Measurements from ENCODE around the gene FMN1. TPM values are rescaled to one million over a fixed set of nuclear protein-coding genes. Genes with fewer than 3 reads are reported as not detected.
A peak's percentile ranks its signal among the peaks of the same experiment; 100 is the strongest.

The FMN1 gene
- total and polyA plus RNA-seq, 7 experiments from 2014 or later, result 0.02 to 32.2 (median 1.0) TPM; not detected in 1

DNA sequence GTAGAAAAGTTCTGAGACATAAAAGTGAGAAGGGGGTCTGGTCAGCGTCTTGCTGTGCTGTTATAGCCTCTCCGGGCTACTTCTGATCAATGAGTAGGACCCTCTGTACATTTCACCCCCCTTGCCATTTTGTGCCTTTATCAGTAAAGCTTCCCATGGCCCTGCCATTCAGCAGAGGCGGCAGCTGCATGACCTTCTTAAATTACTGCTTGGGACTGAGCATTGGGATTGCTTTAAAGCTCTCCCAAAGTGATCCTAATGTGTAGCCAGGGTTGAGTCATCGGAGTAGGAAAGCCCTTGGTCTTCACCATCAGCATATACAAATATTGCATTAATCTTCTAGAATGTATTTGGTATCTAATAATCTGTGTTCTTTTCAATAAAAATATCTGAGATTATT lies 70.2 kb downstream of the FMN1 start:
- H3K9me3 ChIP-seq (ENCODE audit: control insufficient read depth in 2 of 3, low read length in 3 of 3), result no peaks in the 10 kb centered on the region
- POLR2A ChIA-PET, result no interaction called here
- H3K36me3 ChIP-seq (ENCODE audit: control insufficient read depth in 2 of 3, insufficient read depth in 3 of 3, low read length in 3 of 3), result no peaks in the 10 kb centered on the region
- H3K36me3 Mint-ChIP-seq, result no peaks in the 10 kb centered on the region
- H3K27me3 ChIP-seq (ENCODE audit: control insufficient read depth in 2 of 2, insufficient read depth in 2 of 2, low read length in 2 of 2), result no peaks in the 10 kb centered on the region
- peak overlapping the region in 2 of 10 donors; percentile 16 to 30 for H3K4me3 Mint-ChIP-seq
- intact Hi-C loops (cut with micrococcal nuclease), result no loop called here
- H3K4me1 ChIP-seq (ENCODE audit: control insufficient read depth in 2 of 2, insufficient read depth in 2 of 2, low read length in 2 of 2), result peaks cover 0 to 20% of the 10 kb centered on the region in 2 donors
- DNase-seq, result no peak
- ATAC-seq, result no peak
- CTCF ChIA-PET, result interaction anchor here (1.4 kb wide), 1 partner anchor 8 kb away, joined by 5 read pairs; no protein-coding TSS in a partner anchor
- H3K9me3 Mint-ChIP-seq, result peaks cover 0 to 4% (median 0%) of the 10 kb centered on the region in 11 donors
- no peak overlapping the region for H3K4me3 ChIP-seq (ENCODE audit: low read length)
- peaks cover 10 to 52% (median 25%) of the 10 kb centered on the region in 7 donors for H3K4me1 Mint-ChIP-seq
- peak overlapping the region in 2 of 9 donors; percentile 1 to 57 for H3K27ac Mint-ChIP-seq
- peaks cover 0 to 5% (median 0%) of the 10 kb centered on the region in 5 donors for H3K27me3 Mint-ChIP-seq
- no peak overlapping the region for H3K27ac ChIP-seq (ENCODE audit: low read depth, low read length)

DNA sequence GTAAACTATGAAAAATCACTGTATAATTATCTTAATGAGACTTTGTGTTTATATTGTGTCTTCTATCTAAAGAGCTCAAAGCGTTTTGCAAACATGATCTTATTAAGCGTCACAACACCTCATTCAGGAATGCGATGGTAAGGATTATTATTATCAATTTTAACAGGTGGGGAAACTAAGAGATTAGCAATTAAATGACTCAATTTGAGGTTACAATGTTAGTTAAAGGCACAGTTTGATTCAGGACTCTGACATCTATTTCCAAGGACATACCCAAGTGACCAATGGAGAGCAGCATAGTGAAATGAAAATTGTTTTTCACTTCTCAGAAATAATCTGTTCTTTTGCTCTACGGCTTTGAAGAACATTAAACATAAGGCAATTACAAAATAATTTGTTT lies 74.6 kb downstream of the FMN1 start:
- H3K9me3 ChIP-seq (ENCODE audit: control insufficient read depth in 2 of 3, low read length in 3 of 3), result no peaks in the 10 kb centered on the region
- peaks cover 0 to 2% of the 10 kb centered on the region in 2 donors for H3K4me1 ChIP-seq (ENCODE audit: control insufficient read depth in 2 of 2, insufficient read depth in 2 of 2, low read length in 2 of 2)
- Mint-ChIP-seq H3K4me1 (peaks cover 0 to 16% (median 1%) of the 10 kb centered on the region in 7 donors), H3K9me3 (peaks cover 0 to 1% (median 0%) of the 10 kb centered on the region in 11 donors), H3K27ac (no peak overlapping the region), H3K4me3 (no peak overlapping the region), H3K27me3 (peaks cover 0 to 17% (median 7%) of the 10 kb centered on the region in 5 donors), H3K36me3 (no peaks in the 10 kb centered on the region)
- ChIA-PET POLR2A (no interaction called here), CTCF (no interaction called here)
- H3K27ac ChIP-seq (ENCODE audit: low read depth, low read length), result no peak overlapping the region
- no peaks in the 10 kb centered on the region for H3K27me3 ChIP-seq (ENCODE audit: control insufficient read depth in 2 of 2, insufficient read depth in 2 of 2, low read length in 2 of 2)
- H3K4me3 ChIP-seq (ENCODE audit: low read length), result no peak overlapping the region
- intact Hi-C loops (cut with micrococcal nuclease), result no loop called here
- ATAC-seq, result no peak
- no peaks in the 10 kb centered on the region for H3K36me3 ChIP-seq (ENCODE audit: control insufficient read depth in 2 of 3, insufficient read depth in 3 of 3, low read length in 3 of 3)
- DNase-seq, result no peak

DNA sequence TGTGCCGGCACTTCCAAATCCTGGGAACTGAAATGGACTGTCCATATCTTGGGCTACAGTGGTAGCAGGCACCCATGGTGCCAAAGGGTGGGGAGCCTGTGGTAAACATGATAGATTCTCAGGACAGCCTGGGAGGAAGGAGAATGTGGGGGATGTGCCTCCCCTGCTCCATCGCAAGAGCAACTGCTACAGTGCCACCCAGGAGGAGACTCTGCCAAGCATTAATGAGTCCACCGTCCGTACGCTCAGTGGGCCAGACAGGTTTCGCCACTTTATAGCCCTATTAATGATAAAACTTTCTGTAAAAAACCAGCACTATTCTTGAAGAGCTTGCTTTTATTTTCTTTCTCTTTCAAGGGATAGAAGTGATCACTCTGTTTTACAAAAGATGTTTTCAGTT lies 75.2 kb downstream of the FMN1 start:
- ATAC-seq (no peak), DNase-seq (no peak)
- Mint-ChIP-seq H3K27me3 (peaks cover 0 to 17% (median 7%) of the 10 kb centered on the region in 5 donors), H3K36me3 (no peaks in the 10 kb centered on the region), H3K27ac (no peak overlapping the region), H3K4me1 (peaks cover 0 to 10% (median 1%) of the 10 kb centered on the region in 7 donors), H3K4me3 (no peak overlapping the region), H3K9me3 (peaks cover 0 to 1% (median 0%) of the 10 kb centered on the region in 11 donors)
- H3K27me3 ChIP-seq (ENCODE audit: control insufficient read depth in 2 of 2, insufficient read depth in 2 of 2, low read length in 2 of 2), result no peaks in the 10 kb centered on the region
- intact Hi-C loops (cut with micrococcal nuclease), result no loop called here
- ChIA-PET CTCF (no interaction called here), POLR2A (no interaction called here)
- no peak overlapping the region for H3K27ac ChIP-seq (ENCODE audit: low read depth, low read length)
- H3K4me3 ChIP-seq (ENCODE audit: low read length), result no peak overlapping the region
- H3K36me3 ChIP-seq (ENCODE audit: control insufficient read depth in 2 of 3, insufficient read depth in 3 of 3, low read length in 3 of 3), result no peaks in the 10 kb centered on the region
- no peaks in the 10 kb centered on the region for H3K9me3 ChIP-seq (ENCODE audit: control insufficient read depth in 2 of 3, low read length in 3 of 3)
- H3K4me1 ChIP-seq (ENCODE audit: control insufficient read depth in 2 of 2, insufficient read depth in 2 of 2, low read length in 2 of 2), result no peaks in the 10 kb centered on the region

DNA sequence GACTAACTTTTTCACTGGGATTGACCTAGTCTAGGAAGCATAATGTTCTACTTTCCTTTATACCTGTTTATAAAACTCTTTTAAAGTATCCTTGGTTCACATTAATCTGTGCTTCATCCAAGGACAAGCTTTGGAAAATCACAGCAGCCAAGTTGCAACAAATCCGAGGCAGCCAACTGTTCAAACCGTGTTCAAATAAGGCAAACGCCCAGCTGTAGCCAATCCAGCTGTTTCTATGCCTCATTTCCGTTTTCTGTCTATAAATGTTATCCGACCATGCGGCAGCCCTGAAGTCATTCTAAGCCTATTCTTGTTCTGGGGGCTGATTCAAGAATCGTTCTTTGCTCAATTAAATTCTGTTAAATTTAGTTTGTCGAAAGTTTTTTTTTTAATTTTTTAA lies 78.3 kb downstream of the FMN1 start:
- Mint-ChIP-seq H3K4me1 (peaks cover 0 to 1% (median 0%) of the 10 kb centered on the region in 7 donors), H3K27me3 (peaks cover 0 to 17% (median 7%) of the 10 kb centered on the region in 5 donors), H3K36me3 (no peaks in the 10 kb centered on the region), H3K9me3 (no peaks in the 10 kb centered on the region), H3K4me3 (no peak overlapping the region), H3K27ac (no peak overlapping the region)
- intact Hi-C loops (cut with micrococcal nuclease), result no loop called here
- POLR2A ChIA-PET, result no interaction called here
- Histone ChIP-seq H3K4me3 (ENCODE audit: low read length) (no peak overlapping the region), H3K9me3 (ENCODE audit: control insufficient read depth in 2 of 3, low read length in 3 of 3) (no peaks in the 10 kb centered on the region), H3K4me1 (ENCODE audit: control insufficient read depth in 2 of 2, insufficient read depth in 2 of 2, low read length in 2 of 2) (no peaks in the 10 kb centered on the region), H3K36me3 (ENCODE audit: control insufficient read depth in 2 of 3, insufficient read depth in 3 of 3, low read length in 3 of 3) (no peaks in the 10 kb centered on the region), H3K27ac (ENCODE audit: low read depth, low read length) (no peak overlapping the region), H3K27me3 (ENCODE audit: control insufficient read depth in 2 of 2, insufficient read depth in 2 of 2, low read length in 2 of 2) (no peaks in the 10 kb centered on the region)
- ATAC-seq (no peak), DNase-seq (no peak)
- CTCF ChIA-PET, result no interaction called here

DNA sequence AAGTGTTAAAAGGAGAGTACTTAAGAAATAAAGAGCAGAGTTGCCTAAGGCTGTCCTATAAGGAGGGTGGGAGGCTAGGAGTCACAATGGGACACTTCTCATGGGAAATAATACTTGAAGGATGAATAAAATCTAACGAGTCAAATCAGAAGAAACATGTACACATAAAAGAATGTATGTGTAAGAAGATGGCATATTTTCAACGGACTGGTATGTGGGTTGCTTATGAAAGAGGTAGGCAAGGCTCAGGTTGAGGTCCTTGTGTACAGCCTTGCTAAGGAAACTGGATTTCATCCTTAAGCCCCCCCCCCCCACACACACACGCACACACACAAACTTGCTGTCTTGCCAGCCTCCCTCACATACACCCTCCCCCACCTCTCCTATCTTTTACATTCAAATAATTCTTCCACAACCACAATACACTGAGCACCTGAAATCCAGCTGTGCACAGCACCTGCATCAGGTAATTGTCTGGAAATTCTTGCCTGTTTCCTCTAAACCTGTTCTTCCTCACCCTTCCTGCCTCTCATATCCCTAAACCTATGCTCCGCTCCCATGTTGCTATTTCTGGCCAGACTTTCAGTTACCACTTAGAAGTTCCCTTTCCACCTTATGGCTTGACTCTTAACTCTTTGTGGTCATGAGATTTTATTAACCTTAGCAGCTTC lies 79.2 kb downstream of the FMN1 start:
- CTCF ChIA-PET, result no interaction called here
- intact Hi-C loops (cut with micrococcal nuclease), result no loop called here

DNA sequence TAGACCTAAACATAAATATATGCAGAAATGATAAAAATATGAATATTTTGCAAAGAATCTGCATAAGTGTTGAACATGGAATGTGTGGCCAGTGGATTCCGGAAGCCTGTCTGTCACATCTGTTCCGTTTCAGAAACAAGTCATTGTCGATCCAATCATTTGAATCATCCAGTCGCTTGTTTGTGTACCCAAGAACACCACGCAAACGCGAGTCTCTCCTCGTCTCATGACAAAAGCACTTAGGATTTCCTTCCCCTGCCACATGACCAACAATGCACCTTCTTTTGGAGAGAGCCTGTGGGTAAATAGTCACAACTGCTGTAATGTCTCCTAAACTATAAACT lies 80.2 kb downstream of the FMN1 start:
- CTCF ChIA-PET, result no interaction called here
- Mint-ChIP-seq H3K4me1 (peaks cover 0 to 1% (median 0%) of the 10 kb centered on the region in 7 donors), H3K27ac (no peak overlapping the region), H3K9me3 (peaks cover 0 to 3% (median 0%) of the 10 kb centered on the region in 11 donors), H3K4me3 (no peak overlapping the region), H3K36me3 (no peaks in the 10 kb centered on the region), H3K27me3 (peaks cover 0 to 13% (median 7%) of the 10 kb centered on the region in 5 donors)
- no peak overlapping the region for H3K4me3 ChIP-seq (ENCODE audit: low read length)
- POLR2A ChIA-PET, result no interaction called here
- H3K9me3 ChIP-seq (ENCODE audit: control insufficient read depth in 2 of 3, low read length in 3 of 3), result no peaks in the 10 kb centered on the region
- no peaks in the 10 kb centered on the region for H3K27me3 ChIP-seq (ENCODE audit: control insufficient read depth in 2 of 2, insufficient read depth in 2 of 2, low read length in 2 of 2)
- H3K36me3 ChIP-seq (ENCODE audit: control insufficient read depth in 2 of 3, insufficient read depth in 3 of 3, low read length in 3 of 3), result no peaks in the 10 kb centered on the region
- ATAC-seq (no peak), DNase-seq (no peak)
- intact Hi-C loops (cut with micrococcal nuclease), result no loop called here
- no peaks in the 10 kb centered on the region for H3K4me1 ChIP-seq (ENCODE audit: control insufficient read depth in 2 of 2, insufficient read depth in 2 of 2, low read length in 2 of 2)
- H3K27ac ChIP-seq (ENCODE audit: low read depth, low read length), result no peak overlapping the region

More for the DNA sequence above, 79.2 kb downstream of the FMN1 start:
- POLR2A ChIA-PET, result no interaction called here
- Histone ChIP-seq H3K4me1 (ENCODE audit: control insufficient read depth in 2 of 2, insufficient read depth in 2 of 2, low read length in 2 of 2) (no peaks in the 10 kb centered on the region), H3K4me3 (ENCODE audit: low read length) (no peak overlapping the region), H3K9me3 (ENCODE audit: control insufficient read depth in 2 of 3, low read length in 3 of 3) (no peaks in the 10 kb centered on the region), H3K27me3 (ENCODE audit: control insufficient read depth in 2 of 2, insufficient read depth in 2 of 2, low read length in 2 of 2) (no peaks in the 10 kb centered on the region), H3K36me3 (ENCODE audit: control insufficient read depth in 2 of 3, insufficient read depth in 3 of 3, low read length in 3 of 3) (no peaks in the 10 kb centered on the region), H3K27ac (ENCODE audit: low read depth, low read length) (no peak overlapping the region)
- H3K4me3 Mint-ChIP-seq, result no peak overlapping the region
- peaks cover 0 to 17% (median 7%) of the 10 kb centered on the region in 5 donors for H3K27me3 Mint-ChIP-seq
- H3K4me1 Mint-ChIP-seq, result peaks cover 0 to 1% (median 0%) of the 10 kb centered on the region in 7 donors
- H3K27ac Mint-ChIP-seq, result no peak overlapping the region
- no peaks in the 10 kb centered on the region for H3K36me3 Mint-ChIP-seq
- DNase-seq (no peak), ATAC-seq (no peak)
- H3K9me3 Mint-ChIP-seq, result no peaks in the 10 kb centered on the region
